ENCODE data around the gene DYRK3. TPM values are rescaled to one million over a fixed set of nuclear protein-coding genes. Genes with fewer than 3 reads are reported as not detected.

Gene DYRK3
- total and polyA plus RNA-seq, 10 of the 15 experiments (the other 5 are each of a cell fraction or from before 2014, with no cell fraction given), result 1.6 to 12.9 (median 10.3) TPM

DNA sequence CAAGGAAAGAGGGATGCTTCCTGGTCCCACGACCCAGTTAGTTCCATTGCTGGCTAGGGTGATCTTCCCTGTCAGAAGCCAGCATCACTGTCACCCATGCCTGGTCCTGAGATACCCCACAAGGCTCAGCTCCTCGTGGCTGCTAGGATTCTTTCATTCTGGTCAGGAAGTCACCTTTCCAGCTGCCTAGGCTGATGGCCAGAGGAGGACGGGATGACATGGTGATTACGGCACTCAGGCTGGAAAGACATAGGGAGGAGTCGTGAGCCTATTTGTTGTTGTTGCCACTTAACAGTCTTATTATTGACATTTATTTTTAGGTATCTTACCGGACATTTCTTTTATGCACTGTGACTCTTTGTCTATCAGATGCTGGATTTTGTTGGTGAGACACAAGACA lies 29.4 kb downstream of the DYRK3 start (continued):
- TF ChIP-seq, protein P1, sequence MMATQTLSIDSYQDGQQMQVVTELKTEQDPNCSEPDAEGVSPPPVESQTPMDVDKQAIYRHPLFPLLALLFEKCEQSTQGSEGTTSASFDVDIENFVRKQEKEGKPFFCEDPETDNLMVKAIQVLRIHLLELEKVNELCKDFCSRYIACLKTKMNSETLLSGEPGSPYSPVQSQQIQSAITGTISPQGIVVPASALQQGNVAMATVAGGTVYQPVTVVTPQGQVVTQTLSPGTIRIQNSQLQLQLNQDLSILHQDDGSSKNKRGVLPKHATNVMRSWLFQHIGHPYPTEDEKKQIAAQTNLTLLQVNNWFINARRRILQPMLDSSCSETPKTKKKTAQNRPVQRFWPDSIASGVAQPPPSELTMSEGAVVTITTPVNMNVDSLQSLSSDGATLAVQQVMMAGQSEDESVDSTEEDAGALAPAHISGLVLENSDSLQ (IDR thresholded peaks at IDR 0.05), result no peak
- no peak for TF ChIP-seq NFYB (IDR thresholded peaks at IDR 0.05; ENCODE audit: insufficient read depth, low read depth, low read length)
- TF ChIP-seq, protein P2, sequence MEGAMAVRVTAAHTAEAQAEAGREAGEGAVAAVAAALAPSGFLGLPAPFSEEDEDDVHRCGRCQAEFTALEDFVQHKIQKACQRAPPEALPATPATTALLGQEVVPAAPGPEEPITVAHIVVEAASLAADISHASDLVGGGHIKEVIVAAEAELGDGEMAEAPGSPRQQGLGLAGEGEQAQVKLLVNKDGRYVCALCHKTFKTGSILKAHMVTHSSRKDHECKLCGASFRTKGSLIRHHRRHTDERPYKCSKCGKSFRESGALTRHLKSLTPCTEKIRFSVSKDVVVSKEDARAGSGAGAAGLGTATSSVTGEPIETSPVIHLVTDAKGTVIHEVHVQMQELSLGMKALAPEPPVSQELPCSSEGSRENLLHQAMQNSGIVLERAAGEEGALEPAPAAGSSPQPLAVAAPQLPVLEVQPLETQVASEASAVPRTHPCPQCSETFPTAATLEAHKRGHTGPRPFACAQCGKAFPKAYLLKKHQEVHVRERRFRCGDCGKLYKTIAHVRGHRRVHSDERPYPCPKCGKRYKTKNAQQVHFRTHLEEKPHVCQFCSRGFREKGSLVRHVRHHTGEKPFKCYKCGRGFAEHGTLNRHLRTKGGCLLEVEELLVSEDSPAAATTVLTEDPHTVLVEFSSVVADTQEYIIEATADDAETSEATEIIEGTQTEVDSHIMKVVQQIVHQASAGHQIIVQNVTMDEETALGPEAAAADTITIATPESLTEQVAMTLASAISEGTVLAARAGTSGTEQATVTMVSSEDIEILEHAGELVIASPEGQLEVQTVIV (IDR thresholded peaks at IDR 0.05; ENCODE audit: borderline replicate concordance, partially characterized antibody), result no peak
- no peak for TF ChIP-seq NFIC (IDR thresholded peaks at IDR 0.05; ENCODE audit: low read depth, low read length)
- TF ChIP-seq, protein P3, sequence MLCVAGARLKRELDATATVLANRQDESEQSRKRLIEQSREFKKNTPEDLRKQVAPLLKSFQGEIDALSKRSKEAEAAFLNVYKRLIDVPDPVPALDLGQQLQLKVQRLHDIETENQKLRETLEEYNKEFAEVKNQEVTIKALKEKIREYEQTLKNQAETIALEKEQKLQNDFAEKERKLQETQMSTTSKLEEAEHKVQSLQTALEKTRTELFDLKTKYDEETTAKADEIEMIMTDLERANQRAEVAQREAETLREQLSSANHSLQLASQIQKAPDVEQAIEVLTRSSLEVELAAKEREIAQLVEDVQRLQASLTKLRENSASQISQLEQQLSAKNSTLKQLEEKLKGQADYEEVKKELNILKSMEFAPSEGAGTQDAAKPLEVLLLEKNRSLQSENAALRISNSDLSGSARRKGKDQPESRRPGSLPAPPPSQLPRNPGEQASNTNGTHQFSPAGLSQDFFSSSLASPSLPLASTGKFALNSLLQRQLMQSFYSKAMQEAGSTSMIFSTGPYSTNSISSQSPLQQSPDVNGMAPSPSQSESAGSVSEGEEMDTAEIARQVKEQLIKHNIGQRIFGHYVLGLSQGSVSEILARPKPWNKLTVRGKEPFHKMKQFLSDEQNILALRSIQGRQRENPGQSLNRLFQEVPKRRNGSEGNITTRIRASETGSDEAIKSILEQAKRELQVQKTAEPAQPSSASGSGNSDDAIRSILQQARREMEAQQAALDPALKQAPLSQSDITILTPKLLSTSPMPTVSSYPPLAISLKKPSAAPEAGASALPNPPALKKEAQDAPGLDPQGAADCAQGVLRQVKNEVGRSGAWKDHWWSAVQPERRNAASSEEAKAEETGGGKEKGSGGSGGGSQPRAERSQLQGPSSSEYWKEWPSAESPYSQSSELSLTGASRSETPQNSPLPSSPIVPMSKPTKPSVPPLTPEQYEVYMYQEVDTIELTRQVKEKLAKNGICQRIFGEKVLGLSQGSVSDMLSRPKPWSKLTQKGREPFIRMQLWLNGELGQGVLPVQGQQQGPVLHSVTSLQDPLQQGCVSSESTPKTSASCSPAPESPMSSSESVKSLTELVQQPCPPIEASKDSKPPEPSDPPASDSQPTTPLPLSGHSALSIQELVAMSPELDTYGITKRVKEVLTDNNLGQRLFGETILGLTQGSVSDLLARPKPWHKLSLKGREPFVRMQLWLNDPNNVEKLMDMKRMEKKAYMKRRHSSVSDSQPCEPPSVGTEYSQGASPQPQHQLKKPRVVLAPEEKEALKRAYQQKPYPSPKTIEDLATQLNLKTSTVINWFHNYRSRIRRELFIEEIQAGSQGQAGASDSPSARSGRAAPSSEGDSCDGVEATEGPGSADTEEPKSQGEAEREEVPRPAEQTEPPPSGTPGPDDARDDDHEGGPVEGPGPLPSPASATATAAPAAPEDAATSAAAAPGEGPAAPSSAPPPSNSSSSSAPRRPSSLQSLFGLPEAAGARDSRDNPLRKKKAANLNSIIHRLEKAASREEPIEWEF (IDR thresholded peaks at IDR 0.05; ENCODE audit: insufficient replicate concordance, low read depth, low read length), result no peak
- no peak for TF ChIP-seq CHD2 (IDR thresholded peaks at IDR 0.05; ENCODE audit: borderline replicate concordance, low read depth, low read length)
- no peak for TF ChIP-seq SIN3A (IDR thresholded peaks at IDR 0.05; ENCODE audit: low read depth, low read length)
